K562 treated with DMSO at 1 percent for 24 hours (cell line): ENCODE measurements around the gene FAM117B. TPM values are rescaled to one million over a fixed set of nuclear protein-coding genes. Genes with fewer than 3 reads are reported as not detected.

ENCODE experiments used
- total RNA-seq: library from RNA; unstranded; fragments of 300-600 nt; gene quantifications from 2 replicates; pipeline ENCODE4 v1.2.3, GENCODE V29; 2022; ENCODE audit warnings: low read depth; ENCODE audit not compliant: insufficient read depth

The FAM117B gene
- total RNA-seq: 2.7 and 2.8 TPM in 2 replicates

GRCh38 chr2:202634556-202635427 is at the start of gene FAM117B:
TSS of gene FAM117B (plus strand) at chr2:202634969. CDS start at chr2:202635188, 219 bp downstream.

Other genes with a start within 250 kb of the FAM117B start
- 0.28 and 1.1 TPM in 2 replicates for gene ICA1L, start 236.8 kb downstream of the FAM117B start, total RNA-seq